Stimulated activated naive CD4-positive, alpha-beta T cell (primary cell): ENCODE data around the gene LMBR1.
"Not testable (repeated sequence)": the region's sequence is repeated elsewhere in the genome, so short reads cannot be mapped to it uniquely, and the experiment has no call there.

Experiments used
- DNase-seq, 6 experiments: peaks; one replicate each; lab custom pipeline; 2025; lab: John Stamatoyannopoulos, UW

LMBR1 gene

DNA sequence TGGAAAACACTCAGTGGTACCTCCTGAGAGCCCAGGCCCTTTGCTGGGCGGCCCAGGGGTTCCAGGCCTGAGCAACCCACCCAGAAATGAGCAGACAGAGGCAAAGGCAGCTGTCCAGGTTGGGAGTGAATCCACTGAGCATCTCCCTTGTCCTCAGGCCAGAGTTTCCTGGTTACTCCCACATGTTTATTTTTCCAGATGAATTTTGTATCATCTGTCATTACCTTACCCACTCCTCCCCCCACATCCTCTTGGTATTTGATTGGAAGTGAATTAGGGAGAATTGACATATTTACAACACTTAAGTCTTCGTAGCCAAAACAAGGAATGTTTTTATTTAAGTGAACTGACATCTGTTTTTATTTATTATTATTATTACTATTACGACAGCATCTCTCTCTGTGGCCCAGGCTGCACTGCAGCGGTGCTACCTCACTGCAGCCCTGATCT is 13.2 kb upstream of the LMBR1 start:
- no peak for DNase-seq

DNA sequence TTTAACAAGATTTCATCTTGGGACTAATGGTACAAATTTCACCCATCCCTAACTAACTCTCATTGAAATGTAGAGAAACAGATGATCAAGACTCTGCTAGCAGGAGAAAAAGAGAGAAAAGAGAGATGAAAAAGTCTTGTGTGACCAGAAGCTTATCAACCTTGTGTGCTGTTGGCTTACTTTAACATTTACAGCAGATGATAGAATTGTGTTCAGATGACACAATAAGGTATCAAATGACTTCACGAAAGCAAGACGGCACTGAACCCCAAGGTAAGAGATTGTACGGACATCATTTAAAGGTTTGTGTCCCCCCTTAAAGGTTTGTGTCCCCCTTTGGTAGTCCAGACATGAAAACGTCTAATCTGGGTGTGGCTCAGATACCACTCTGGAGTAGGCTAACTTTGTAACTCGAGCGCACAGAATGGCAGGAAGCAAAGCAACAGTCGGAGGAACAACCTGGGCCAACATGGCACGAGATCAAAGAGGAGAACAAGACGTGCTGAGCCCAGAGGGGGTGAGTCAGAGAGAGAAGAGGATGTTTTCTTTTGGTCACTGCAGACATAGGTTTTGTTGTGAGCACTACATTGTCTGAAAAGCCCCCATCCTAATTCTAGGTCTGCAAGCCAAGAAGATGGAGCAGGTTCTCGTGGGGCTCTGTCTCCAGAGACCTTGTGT is 10.4 kb upstream of the LMBR1 start:
- DNase-seq, result peak in 3 of 6 experiments; percentile 3 to 18 (median 4)

DNA sequence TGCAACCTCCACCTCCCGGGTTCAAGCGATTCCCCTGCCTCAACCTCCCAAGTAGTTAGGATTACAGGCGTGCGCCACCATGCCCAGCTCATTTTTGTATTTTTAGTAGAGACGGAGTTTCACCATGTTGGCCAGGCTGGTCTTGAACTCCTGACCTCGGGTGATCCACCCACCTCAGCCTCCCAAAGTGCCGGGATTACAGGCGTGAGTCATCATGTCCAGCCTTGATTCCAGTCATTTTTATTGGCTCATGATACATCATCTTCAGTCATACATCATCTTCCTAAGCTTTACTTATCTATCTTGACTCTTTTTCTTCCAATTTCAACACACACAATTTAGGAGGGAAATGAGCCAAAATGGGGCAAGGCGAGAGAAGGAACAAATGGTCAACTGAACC is 7.1 kb upstream of the LMBR1 start:
- not testable (repeated sequence) for DNase-seq

DNA sequence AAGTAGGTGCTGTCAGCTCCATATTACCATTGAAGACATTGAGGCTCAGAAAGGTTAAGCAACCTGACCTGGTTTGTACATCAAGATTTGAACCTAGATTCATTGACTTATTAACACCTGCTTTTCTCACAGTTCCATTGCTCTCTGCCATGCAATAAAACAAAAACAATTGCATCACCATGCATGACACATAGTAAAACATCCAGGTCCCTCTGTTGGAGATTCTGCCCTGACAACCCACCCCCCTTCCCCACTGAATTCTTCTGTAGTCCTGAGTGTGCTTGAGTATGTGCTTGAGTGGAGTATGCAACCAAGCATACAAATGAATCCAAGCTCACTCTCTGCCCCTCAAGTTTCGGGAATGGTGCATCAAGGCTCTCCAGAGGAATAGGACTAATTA is 6.0 kb upstream of the LMBR1 start:
- DNase-seq, result no peak

DNA sequence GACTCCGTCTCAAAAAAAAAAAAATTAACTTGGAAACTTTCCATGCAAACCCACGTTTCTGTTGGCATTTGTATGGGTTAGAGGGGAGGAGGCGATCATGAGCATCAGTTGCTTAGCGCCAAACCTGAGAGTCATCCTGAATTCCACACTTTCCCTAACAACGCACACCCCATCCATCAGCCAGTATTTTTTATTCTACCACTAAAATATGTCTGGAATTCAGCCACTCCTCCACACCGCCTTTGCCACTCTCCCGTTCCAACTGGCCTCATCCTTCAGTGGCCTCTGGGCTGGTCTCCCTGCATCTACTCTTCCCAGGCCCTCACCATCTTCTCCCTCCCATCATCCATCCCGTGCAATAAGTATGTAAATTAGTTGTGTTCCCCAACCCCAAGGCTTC is 4.7 kb upstream of the LMBR1 start:
- DNase-seq, result no peak

DNA sequence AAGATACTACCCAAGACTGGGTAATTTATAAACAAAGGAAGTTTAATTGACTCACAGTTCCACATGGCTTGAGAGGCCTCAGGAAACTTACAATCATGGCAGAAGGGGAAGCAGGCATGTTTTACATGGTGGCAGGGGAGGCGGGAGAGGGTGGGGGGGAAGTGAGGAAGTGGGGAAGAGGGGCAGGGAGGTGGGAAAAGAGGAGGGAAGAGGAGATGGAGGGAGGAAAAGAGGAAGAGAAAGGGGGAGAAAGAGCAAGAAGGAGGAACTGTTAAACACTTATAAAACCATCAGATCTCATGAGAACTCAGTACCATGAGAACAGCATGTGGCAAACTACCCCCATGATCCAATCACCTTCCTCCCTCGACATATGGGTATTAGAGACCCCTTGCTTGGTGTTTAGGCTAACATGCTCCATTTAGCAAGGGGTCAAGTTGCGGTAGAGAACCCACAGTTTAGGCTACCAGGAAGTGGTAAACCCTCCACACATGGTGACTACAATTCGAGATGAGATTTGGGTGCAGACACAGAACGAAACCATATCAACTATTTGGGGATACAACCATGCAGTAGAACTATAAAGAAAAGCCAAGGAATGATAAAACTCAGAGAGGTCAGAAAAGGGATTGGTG is 3.5 kb upstream of the LMBR1 start:
- DNase-seq, result no peak

DNA sequence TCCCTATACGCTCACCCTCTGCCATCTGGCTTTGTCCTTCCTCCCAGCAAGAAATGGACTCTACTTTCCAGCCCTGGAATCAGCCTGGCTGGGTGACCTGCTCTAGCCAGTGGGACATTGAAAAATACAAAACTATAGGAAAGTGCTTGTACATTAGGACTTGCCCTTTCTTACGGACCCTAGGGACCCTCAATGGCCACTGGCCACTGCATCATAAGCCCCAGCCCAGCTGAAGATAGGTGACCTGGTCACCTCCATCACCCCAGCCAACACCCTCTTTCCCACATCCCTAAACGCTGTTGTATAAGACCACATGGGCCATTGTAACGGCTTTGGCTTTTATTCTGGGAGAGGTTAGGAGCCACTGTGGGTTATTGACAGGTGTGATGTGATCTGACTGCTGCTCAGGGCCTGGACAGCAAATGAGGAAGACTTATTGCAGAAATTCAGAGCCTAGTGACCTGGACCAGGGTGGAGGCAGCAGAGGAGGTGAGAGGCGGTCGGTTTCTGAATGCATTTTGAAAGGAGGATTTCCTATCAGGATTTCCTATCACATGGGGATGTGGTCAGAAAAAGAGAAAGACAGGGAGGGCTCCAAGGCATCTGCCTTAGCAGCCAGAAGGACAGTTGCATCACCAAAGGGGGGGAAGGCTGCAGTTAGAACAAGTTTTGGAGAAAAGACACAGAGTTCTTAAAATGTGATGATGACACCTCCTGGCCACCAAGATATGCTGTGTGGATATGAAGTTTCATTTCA is 2.2 kb upstream of the LMBR1 start:
- DNase-seq, result no peak

DNA sequence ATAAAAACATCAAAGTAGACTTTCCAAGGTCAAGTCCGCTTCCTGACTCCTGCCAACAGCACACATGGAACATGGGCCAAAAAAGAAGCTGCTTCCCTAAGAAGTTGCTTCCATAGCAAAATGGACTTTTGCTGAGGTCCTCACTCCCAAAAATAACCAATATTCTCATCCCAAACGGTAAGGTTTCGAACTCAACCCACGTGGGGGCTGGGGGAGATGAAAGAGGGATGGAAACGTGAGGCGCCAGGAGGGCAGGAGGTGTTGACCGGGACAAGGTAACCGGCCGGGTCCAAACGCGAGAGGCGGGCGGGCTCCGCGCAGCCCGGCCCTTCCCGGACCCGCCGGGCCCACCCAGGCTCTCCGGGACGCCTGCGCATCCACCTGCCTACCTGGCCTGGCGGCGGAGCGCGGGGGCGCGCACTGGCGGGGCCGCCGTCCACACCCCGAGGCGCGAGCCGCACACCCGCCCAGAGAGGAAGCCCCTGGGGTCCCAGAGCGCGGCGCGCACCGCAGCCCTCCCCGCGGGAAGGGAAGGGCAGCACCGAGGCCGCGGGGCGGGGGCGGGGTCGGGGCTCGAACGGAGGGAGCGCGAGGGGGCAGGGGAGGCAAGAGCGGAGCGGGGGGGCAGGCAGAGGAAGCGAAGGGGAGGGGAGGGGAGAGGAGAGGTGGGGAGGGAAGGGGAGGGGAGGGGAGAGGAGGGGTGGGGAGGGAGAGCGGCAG is 742 bp downstream of the LMBR1 start:
- DNase-seq, result peak; percentile 48 to 77 (median 70)

DNA sequence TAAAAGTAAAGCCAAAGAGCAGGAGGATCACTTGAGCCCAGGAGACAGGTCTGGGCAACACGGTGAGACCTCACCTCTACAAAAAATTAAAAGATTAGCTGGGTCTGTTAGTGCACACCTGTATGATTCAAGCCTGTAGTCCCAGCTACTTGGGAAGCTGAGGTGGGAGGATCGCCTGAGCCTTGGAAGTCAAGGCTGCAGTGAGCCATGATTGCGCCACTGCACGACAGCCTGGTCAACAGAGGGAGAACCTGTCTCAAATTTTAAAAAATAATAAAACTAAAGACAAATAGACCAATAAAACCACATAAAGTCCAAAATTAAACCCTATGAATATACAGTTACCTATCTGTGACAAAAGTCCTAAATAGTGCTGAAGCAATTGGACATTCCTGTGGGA is 3.2 kb downstream of the LMBR1 start:
- DNase-seq, result no peak

DNA sequence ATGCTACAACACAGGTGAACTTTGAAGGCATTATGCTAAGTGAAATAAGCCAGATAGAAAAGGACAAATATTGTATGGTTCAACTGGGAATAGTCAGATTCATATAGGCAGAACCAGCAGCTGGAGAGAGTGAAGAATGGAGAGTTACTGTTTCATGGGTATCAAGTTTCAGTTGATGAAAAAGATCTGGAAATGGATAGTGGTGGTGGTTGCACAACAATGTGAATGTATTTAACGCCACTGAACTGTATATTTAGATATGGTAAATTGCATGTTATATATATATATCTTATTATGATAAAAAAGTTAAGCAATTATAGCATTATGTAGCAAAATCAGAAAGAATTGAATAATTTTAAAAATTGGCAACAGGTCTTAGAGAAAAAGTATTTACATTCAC is 3.9 kb downstream of the LMBR1 start:
- no peak for DNase-seq

DNA sequence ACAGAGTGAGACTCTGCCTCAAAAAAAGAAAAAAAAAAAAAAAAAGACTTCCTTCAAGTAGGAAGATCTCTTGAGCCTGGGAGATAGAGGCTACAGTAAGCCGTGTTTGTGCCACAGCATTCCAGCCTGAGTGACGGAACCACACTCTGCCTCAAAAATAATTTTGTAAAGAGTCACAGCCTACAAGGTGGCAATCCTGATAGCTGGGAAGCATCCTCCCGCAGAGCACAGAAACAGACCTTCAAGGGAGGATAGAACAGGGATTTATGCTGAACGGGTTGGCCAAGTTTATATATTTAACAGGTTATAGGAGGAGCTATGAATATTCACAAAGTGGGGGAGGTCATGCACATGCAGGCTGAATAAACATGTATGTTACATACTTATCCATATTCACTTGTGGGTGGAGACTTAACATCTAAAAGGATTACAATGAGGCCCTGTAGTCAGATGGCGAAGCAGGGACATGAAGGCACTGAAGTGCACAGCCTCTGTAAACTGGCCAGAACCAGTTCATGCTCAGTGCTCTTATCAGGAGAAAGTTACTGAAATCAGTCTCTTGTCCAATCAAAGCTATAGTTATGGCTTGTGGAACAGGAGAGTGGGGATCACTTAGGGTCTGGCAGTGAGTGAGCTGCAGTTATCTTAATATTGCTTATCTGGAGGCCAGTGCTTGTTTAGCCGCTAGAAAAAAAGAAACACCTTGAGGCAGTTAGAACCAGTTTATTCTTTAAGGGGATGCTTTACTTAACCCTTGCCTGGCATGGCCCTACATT is 6.8 kb downstream of the LMBR1 start:
- no peak for DNase-seq

DNA sequence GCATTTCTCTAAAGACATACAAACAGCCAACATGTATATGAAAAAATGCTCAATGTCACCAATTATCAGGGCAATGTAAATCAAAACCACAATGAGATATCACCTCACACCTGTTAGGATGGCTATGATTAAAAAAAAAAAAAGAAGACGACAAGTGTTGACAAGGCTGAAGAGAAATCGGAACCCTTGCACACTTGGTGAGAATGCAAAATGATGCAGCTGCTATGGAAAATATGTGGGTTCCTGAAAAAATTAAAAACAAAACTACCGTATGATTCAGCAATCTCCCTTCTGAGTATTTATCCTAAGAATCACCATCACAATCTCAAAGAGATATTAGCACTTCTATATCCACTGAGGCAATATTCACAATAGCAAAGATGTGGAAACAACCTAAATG is 11.3 kb downstream of the LMBR1 start:
- no peak for DNase-seq

DNA sequence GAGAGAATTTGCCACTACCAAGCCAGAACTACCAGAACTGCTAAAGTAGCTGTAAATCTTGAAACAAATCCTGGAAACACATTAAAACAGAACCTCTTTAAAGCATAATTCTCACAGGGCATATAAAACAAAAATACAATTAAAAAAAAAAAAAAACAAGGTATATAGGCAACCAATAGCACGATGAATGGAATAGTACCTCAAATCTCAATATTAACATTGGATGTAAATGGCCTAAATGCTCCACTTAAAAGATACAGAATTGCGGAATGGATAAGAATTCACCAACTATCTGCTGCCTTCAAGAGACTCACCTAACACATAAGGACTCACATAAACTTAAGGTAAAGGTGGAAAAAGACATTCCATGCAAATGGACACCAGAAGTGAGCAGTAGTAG is 17.2 kb downstream of the LMBR1 start:
- no peak for DNase-seq

DNA sequence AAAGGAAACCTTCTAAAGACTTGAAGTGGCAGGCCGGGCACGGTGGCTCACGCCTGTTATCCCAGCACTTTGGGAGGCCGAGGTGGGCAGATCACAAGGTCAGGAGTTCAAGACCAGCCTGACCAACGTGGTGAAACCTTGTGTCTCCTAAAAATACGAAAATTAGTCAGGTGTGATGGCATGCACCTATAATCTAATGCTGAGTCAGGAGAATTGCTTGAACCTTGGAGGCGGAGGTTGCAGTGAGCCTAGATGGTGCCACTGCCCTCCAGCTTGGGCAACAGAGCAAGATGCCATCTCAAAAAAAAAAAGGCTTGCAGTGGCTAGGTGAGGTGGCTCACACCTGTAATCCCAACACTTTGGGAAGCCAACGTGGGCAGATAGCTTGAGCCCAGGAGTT is 24.6 kb downstream of the LMBR1 start:
- DNase-seq, result not testable (repeated sequence)

DNA sequence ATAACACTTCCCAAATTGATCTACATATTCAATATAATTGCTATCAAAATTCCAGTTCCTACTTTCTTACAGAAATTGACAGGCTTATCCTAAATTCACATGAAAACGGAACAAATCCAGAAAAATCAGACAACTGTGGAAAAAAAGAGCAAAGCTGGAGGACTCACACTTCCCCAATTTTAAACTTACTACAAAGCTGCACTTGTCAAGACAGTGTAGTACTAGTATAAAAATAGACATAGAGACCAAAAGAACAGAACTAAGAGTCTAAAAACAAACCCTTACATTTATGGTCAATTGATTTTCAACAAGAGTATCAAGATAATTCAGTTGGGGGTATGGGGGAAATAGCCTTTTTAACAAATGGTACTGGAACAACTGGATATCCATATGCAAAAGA is 27.5 kb downstream of the LMBR1 start:
- DNase-seq, result no peak

DNA sequence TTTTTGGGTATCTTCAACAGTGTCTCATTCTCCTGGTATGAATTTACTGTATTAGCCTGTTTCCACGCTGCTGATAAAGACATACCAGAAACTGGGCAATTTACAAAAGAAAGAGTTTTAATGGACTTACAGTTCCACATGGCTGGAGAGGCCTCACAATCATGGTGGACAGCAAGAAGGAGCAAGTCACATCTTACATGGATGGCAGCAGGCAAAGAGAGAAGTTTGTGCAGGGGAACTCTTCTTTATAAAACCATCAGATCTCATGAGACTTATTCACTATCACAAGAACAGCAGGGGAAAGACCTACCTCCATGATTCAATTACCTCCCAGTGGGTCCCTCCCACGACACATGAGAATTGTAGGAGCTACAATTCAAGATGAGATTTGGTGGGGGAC is 31.0 kb downstream of the LMBR1 start:
- DNase-seq, result not testable (repeated sequence)

DNA sequence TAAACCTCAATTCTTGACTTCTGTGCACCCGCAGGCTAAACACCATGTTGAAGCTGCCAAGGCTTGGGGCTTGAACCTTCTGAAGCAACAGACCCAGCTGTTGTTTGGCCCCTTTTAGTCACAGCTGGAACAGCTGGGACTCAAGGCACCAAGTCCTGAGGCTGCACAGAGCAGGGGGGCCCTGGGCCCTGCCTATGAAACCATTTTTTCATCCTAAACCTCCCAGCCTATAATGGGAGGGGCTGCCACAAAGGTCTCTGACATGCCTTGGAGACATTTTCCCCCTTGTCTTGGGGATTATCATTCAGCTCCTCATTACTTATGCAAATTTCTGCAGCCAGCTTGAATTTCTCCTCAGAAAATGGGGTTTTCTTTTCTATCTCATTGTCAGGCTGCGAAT is 31.8 kb downstream of the LMBR1 start:
- DNase-seq, result no peak

DNA sequence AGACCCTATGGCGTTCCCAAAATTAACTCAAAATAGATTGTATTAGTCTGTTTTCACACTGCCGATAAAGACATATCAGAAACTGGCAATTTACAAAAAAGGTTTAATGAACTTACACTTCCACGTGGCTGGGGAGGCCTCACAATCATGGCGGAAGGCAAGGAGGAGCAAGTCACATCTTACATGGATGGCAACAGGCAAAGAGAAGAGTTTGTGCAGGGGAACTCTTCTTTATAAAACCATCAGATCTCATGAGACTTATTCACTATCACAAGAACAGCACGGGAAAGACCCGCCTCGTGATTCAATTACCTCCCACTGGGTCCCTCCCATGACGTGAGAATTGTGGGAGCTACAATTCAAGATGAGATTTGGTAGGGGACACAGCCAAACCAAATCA is 32.9 kb downstream of the LMBR1 start:
- not testable (repeated sequence) for DNase-seq

DNA sequence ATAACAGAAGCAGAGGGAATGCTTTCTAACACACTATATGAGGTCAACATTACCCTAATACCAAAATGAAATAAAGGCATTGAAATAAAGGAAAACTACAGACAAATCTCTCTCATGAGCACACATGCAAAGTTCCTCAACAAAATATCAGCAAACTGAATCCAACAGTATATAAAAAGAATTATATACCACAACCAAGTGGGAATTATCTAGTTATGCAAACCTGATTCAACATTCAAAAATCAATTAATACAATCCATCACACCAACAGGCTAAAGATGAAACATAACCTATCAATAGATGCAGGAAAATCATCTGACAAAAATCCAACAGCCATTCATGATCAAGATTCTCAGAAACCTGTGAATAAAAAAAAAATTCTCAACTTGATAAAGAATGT is 34.5 kb downstream of the LMBR1 start:
- no peak for DNase-seq

DNA sequence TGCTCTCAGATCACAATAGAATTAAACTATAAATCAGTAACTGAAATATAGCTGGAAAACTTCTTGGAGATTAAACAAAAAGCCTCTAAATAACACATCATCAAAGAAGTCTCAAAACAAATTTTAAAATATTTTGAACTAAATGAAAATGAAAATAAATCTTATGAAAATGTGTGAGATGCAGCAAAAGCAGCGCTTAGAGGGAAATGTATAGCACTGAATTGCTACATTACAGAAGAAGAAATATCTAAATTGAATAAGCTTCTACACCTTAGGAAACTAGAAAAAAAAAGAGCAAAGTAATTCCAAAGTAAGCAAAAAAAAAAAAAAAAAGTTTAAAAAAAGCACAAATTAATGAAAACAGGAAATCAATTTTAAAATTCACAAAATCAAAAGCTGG is 35.2 kb downstream of the LMBR1 start:
- no peak for DNase-seq

DNA sequence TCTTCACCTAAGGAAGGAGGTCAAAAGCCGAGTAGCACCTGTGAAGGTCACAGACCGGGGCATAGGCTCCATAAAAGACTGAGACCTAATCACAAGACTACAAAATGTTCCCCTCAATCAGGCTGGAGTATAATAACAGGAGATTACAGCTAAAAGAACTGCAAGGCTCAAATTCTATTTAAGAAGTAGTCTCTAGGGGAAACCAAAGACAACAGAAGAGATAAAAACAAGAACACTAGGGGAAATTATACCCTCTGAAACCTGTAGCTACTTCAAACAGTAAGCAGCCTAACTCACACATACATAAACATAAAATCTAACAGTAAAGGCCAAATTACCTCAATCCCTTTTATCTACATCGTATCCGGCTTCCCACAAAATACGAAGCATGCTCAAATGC is 38.3 kb downstream of the LMBR1 start:
- DNase-seq, result no peak

DNA sequence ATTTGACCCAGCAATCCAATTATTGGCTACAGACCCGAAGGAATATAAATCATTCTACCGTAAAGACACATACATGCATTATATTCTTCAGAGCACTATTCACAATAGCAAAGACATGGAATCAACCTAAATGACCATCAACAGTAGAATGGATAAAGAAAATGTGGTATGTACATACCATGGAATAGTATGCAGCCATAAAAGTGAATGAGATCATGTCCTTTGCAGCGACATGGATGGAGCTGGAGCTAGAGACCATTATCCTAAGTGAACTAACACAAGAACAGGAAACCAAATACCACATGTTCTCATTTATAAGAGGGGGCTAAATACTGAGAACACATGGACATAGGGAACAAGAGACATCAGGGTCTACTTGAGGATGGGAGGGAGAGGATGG is 44.0 kb downstream of the LMBR1 start:
- DNase-seq, result no peak
